ENCODE results near the gene FBXW8.

GRCh38 chr12:117024961-117025480, 114.3 kb downstream of the FBXW8 start:
- TF ChIP-seq CTCF (IDR thresholded peaks at IDR 0.05; ENCODE audit: poor library complexity): no peak
- no peak for TF ChIP-seq EZH2 (IDR thresholded peaks at IDR 0.05; ENCODE audit: borderline replicate concordance)
